ENCODE data around the gene SUMO3.

Gene SUMO3

DNA sequence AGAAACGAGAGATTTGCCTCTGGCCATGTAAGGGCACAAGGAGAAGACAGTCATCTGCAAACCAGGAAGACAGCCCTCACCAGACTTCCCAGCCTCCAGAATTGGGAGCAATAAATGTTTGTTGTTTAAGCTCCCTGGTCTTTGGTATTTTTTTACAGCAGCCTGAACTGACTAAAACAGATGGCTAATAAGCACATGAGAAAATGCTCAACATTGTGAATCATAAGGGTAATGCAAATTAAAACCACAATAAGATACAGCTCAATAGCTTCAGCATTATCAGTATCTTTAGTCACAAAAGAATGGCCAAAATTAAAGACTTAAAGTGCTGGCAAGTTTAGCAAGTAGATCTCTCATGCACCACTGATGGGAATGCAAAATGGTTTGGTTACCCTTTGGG lies 28.0 kb downstream of the SUMO3 start:
- H3K4me2 ChIP-seq, result peak overlapping the region in 1 of 11 experiments; percentile 10; a peak in 1 of 22 replicates
- peaks cover 8 to 32% (median 22%) of the 10 kb centered on the region in 10 experiments for H3K4me1 ChIP-seq

DNA sequence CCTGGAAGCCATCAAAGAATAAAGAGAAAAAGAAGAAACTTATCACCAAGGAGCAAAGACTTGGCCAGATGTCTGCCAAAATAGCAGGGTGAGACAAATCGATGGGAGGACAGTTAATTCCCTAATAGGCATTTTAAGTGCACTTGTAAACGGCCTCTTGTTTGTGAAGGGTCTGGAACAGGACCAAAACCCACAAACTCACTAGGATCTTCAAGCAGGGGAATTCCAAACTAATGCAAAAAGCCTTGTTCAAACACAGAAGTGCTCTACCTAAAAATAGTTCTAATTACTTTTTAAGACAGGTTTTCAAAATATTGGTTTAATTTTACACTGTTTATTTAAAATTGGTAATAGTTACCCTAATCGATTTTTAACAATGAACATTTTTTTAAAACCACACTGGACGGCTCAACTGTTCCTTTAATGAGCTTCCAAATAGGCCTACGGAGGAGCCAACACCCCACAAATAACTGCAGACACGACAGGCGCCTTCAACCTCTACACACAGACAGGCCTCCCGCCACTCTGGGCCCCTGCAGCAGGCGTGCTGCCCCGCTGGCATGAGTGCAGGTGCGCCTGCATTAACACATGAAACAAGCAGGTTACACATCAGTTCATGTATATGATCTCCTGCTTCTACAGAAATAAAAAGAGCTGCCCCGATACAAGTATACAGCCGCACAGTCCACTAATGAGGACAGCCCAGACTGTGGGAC lies 32.1 kb downstream of the SUMO3 start:
- no peak overlapping the region; a peak in 1 of 22 replicates for H3K4me2 ChIP-seq
- no peak overlapping the region for H3K27ac ChIP-seq
- H3K4me3 ChIP-seq, result no peak overlapping the region
- H3K36me3 ChIP-seq, result peaks cover 64 to 88% (median 81%) of the 10 kb centered on the region in 11 experiments
- H3K9me3 ChIP-seq (replicated peaks in 1 of 11), result 0 out of 22 replicates have a peak, but pooled peaks cover 0 to 4% (median 0%) of the 10 kb centered on the region in 11 experiments
- H3K9ac ChIP-seq, result no peak overlapping the region
- no peak for TF ChIP-seq Cebpa-rat (IDR thresholded peaks at IDR 0.05)
- peaks cover 6 to 22% (median 11%) of the 10 kb centered on the region in 10 experiments for H3K4me1 ChIP-seq
- peaks cover 72 to 100% (median 100%) of the 10 kb centered on the region in 11 experiments for H4K20me1 ChIP-seq
- H3K27me3 ChIP-seq, result no peaks in the 10 kb centered on the region

More for the DNA sequence above, 28.0 kb downstream of the SUMO3 start:
- Histone ChIP-seq H3K9ac (no peak overlapping the region), H3K36me3 (peaks cover 43 to 75% (median 63%) of the 10 kb centered on the region in 11 experiments), H4K20me1 (peaks cover 79 to 100% (median 100%) of the 10 kb centered on the region in 11 experiments; a peak in 21 of 22 replicates), H3K27ac (no peak overlapping the region), H3K4me3 (no peak overlapping the region), H3K27me3 (no peaks in the 10 kb centered on the region), H3K9me3 (replicated peaks in 1 of 11) (no peaks in the 10 kb centered on the region)
- no peak for TF ChIP-seq Cebpa-rat (IDR thresholded peaks at IDR 0.05)

DNA sequence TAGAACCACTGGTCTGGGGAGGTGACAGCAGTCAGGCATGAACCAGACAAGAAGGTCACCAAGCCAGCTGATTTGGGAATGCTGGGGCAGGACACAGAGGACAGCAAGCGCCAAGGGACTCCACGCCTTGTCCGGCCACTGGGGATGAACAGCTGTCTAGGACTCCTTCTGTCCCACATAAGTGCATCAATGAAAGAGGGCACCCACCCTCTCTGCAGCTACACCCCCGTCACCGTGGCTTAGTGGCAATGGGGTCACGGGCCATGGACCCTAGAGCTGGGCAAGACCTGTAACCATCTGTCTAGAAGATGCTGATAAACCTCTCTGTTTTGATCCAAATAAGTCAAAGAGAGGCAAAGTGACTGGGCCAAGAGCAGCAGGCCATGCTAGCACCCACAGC lies 33.1 kb downstream of the SUMO3 start:
- H3K4me1 ChIP-seq, result peaks cover 7 to 28% (median 18%) of the 10 kb centered on the region in 10 experiments; a peak in 18 of 20 replicates
- TF ChIP-seq Cebpa-rat (IDR thresholded peaks at IDR 0.05), result no peak
- peaks cover 73 to 89% (median 80%) of the 10 kb centered on the region in 11 experiments for H3K36me3 ChIP-seq
- peaks cover 72 to 100% (median 100%) of the 10 kb centered on the region in 11 experiments for H4K20me1 ChIP-seq
- no peak overlapping the region for H3K9ac ChIP-seq
- no peaks in the 10 kb centered on the region for H3K27me3 ChIP-seq
- H3K4me2 ChIP-seq, result no peak overlapping the region
- 0 out of 22 replicates have a peak, but pooled peaks cover 0 to 4% (median 0%) of the 10 kb centered on the region in 11 experiments for H3K9me3 ChIP-seq (replicated peaks in 1 of 11)
- no peak overlapping the region for H3K27ac ChIP-seq
- no peak overlapping the region for H3K4me3 ChIP-seq

DNA sequence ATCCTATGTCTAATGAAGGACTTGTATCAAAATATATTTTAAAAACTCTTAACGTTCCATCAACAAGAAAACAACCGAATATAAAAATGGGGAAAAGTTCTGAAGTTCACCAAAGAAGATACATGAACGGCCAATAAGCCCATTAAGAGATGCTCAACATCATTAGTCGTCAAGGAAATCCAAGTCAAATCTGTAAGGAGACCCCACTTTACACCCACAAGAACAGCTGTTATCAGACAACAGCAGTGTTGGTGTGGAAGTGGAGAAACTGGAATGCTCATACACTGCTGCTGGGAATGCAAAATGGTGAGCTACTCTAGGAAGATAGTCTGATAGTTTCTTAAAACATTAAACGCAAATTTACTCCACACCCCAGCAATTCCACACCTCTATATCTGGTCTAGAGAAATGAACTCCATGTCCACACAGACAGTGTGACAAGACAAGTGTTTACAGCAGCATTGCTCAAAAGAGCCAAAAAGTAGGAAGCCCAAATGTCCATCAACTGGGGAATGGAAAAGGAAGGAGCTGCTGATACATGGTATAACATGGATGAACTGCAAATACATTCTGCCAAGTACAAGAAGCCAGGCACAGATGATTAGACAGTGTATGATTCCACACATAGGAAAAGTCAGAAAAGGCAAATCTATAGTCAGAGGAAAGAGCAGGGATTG lies 34.7 kb downstream of the SUMO3 start:
- H3K4me2 ChIP-seq, result no peak overlapping the region
- peaks cover 72 to 100% (median 100%) of the 10 kb centered on the region in 11 experiments for H4K20me1 ChIP-seq
- no peak for TF ChIP-seq Cebpa-rat (IDR thresholded peaks at IDR 0.05)
- peaks cover 20 to 39% (median 31%) of the 10 kb centered on the region in 10 experiments for H3K4me1 ChIP-seq
- H3K27me3 ChIP-seq, result no peaks in the 10 kb centered on the region
- H3K4me3 ChIP-seq, result no peak overlapping the region
- no peak overlapping the region for H3K9ac ChIP-seq
- no peak overlapping the region for H3K27ac ChIP-seq
- H3K9me3 ChIP-seq (replicated peaks in 1 of 11), result 0 out of 22 replicates have a peak, but pooled peaks cover 0 to 4% (median 0%) of the 10 kb centered on the region in 11 experiments
- H3K36me3 ChIP-seq, result peaks cover 79 to 99% (median 90%) of the 10 kb centered on the region in 11 experiments

DNA sequence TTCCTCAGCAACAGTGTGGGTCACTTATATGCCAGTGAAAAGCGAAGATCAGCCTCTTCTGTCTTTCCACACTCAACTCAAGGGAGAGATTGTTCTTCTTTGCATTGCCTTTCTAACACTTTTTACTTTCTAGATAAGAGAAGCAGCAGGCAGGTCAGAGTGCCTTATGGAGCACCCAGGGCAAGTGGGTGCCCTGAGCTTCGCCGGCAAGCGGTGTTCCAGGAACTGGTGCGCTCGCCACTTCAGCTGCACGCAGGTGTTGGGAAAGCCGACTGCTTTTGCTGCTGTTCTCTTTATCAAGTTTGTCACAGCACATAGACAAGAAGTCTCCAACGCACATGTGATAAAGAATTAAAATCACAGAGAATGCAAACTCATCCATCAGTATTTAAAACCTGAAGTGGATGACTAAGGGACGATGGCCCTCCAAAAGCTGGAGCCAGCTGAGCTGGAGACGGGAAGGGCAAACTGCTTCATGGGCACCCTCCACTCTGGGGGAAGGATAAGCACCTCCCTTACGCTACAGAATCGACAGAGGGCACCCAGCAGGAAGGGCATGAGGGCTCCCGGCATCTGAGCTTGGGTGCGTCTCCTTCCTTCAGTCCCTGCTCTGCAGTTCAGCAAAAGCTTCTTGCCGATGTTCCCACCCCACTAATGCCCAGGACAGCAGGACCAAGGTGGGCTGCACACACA lies 36.9 kb downstream of the SUMO3 start:
- Histone ChIP-seq H3K36me3 (peaks cover 80 to 98% (median 90%) of the 10 kb centered on the region in 11 experiments), H3K9ac (no peak overlapping the region), H4K20me1 (peaks cover 65 to 100% (median 91%) of the 10 kb centered on the region in 11 experiments), H3K27ac (no peak overlapping the region), H3K27me3 (no peaks in the 10 kb centered on the region), H3K4me3 (no peak overlapping the region), H3K9me3 (replicated peaks in 1 of 11) (0 out of 22 replicates have a peak, but pooled peaks cover 0 to 4% (median 0%) of the 10 kb centered on the region in 11 experiments), H3K4me2 (peak overlapping the region in 6 of 11 experiments; percentile 14 to 56 (median 30); a peak in 10 of 22 replicates), H3K4me1 (peaks cover 23 to 39% (median 30%) of the 10 kb centered on the region in 10 experiments)
- TF ChIP-seq Cebpa-rat (IDR thresholded peaks at IDR 0.05), result no peak

DNA sequence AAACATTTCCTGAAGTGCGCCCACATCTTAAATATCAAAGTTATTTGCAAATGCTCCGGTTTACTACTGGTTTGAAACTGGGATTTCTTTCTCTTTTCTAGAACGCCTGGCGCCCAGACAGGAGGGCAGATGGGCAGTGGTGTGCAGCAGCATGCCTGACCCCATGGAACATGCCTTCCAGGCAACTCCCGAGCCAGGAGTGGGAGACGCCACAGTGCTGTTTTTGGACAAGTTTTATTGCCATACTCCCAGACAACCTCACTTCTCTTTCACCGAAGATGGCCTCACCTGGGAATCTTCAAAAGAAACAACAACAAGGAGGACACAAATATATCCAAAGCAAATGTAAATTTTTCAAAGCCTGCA lies 37.7 kb downstream of the SUMO3 start:
- Histone ChIP-seq H3K27ac (no peak overlapping the region), H3K27me3 (no peaks in the 10 kb centered on the region), H3K9me3 (replicated peaks in 1 of 11) (0 out of 22 replicates have a peak, but pooled peaks cover 0 to 4% (median 0%) of the 10 kb centered on the region in 11 experiments), H3K36me3 (peaks cover 78 to 98% (median 89%) of the 10 kb centered on the region in 11 experiments), H3K4me3 (no peak overlapping the region), H3K4me2 (peak overlapping the region in 7 of 11 experiments; percentile 9 to 59 (median 37); a peak in 12 of 22 replicates), H3K4me1 (peaks cover 23 to 37% (median 30%) of the 10 kb centered on the region in 10 experiments), H4K20me1 (peaks cover 58 to 99% (median 84%) of the 10 kb centered on the region in 11 experiments), H3K9ac (peak overlapping the region in 1 of 11 experiments; percentile 52; a peak in 1 of 22 replicates)
- TF ChIP-seq Cebpa-rat (IDR thresholded peaks at IDR 0.05), result no peak

DNA sequence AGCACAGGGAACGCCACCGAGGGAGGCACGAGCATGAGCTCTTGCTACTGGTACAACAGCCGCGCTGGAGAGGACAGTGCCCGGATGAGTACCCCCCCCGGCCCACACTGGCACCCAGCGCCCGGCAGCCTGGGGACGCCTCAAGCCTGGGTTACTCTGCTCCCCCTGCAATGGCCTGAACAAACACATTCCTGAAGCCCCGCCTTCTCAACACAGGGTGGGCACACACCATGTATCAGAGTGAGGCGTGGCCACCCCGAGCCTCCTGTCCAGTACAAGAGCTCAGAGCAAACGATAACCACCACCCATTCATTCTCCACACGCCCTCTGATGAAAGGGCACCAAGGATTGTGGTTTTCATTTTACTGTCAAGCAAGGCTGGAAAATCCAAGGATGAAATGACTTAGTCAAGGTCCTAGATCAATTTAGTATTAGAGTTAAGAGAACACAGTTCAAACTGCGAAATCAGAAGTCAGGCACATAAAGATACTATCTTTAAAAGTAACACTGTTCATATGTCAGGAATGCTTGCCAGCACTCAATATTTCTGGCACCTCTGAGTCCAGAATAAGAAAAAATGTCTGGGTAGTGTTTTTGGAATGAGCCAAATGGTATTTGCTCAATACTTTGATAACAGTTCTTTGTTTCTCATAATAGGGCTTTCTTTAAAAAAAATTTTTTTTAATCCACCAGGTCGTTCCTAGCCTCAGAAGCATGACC lies 38.3 kb downstream of the SUMO3 start:
- no peak overlapping the region for H3K9ac ChIP-seq
- 0 out of 22 replicates have a peak, but pooled peaks cover 0 to 4% (median 0%) of the 10 kb centered on the region in 11 experiments for H3K9me3 ChIP-seq (replicated peaks in 1 of 11)
- H4K20me1 ChIP-seq, result peaks cover 57 to 99% (median 84%) of the 10 kb centered on the region in 11 experiments
- H3K4me1 ChIP-seq, result peaks cover 23 to 43% (median 35%) of the 10 kb centered on the region in 10 experiments
- TF ChIP-seq Cebpa-rat (IDR thresholded peaks at IDR 0.05), result no peak
- no peaks in the 10 kb centered on the region for H3K27me3 ChIP-seq
- no peak overlapping the region for H3K27ac ChIP-seq
- H3K36me3 ChIP-seq, result peaks cover 78 to 98% (median 89%) of the 10 kb centered on the region in 11 experiments
- H3K4me3 ChIP-seq, result no peak overlapping the region
- peak overlapping the region in 6 of 11 experiments; percentile 9 to 59 (median 46); a peak in 10 of 22 replicates for H3K4me2 ChIP-seq

DNA sequence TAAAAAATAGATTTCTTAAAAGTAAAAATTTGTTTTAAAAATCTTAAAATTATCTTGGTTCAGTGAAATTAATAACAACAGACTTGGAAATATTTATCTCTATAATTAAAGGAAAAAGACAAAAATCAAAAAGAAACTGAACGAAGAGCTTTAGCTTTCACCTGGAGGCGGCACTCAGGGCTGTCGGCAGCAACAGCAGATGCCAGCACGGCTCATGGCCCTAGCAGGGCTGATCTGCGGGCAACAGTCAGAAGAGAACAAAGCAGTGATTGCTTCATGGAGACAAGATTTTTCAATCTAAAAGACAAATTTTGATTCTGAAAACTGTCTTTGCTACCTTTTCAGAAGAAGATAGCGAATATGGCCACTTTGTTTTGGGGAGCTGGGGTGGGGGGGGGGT lies 38.9 kb downstream of the SUMO3 start:
- no peaks in the 10 kb centered on the region for H3K27me3 ChIP-seq
- H3K36me3 ChIP-seq, result peaks cover 77 to 98% (median 89%) of the 10 kb centered on the region in 11 experiments
- no peak for TF ChIP-seq Cebpa-rat (IDR thresholded peaks at IDR 0.05)
- no peak overlapping the region for H3K27ac ChIP-seq
- 0 out of 22 replicates have a peak, but pooled peaks cover 0 to 4% (median 0%) of the 10 kb centered on the region in 11 experiments for H3K9me3 ChIP-seq (replicated peaks in 1 of 11)
- peaks cover 23 to 45% (median 39%) of the 10 kb centered on the region in 10 experiments for H3K4me1 ChIP-seq
- H3K4me3 ChIP-seq, result no peak overlapping the region
- H4K20me1 ChIP-seq, result peaks cover 56 to 99% (median 80%) of the 10 kb centered on the region in 11 experiments
- H3K9ac ChIP-seq, result no peak overlapping the region
- H3K4me2 ChIP-seq, result peak overlapping the region in 3 of 11 experiments; percentile 27 to 55 (median 48); a peak in 5 of 22 replicates

All from BLaER1 treated with 17β-estradiol and CSF1 and Interleukin-3, amounts not matched to agents 10 nM and 100 nM (cell line).